ENCODE data around the gene DENND5B. TPM values are rescaled to one million over a fixed set of nuclear protein-coding genes. Genes with fewer than 3 reads are reported as not detected.

DENND5B gene
- total RNA-seq, 2 donors from 2014 or later, result 31.2 to 37.3 TPM

GRCh38 chr12:31368666-31369361, 222.1 kb downstream of the DENND5B start:
- DNase-seq (ENCODE audit: low spot score), result no peak
- Histone ChIP-seq H3K4me3 (no peak overlapping the region), H3K27me3 (no peaks in the 10 kb centered on the region), H3K4me1 (peaks cover 0 to 8% of the 10 kb centered on the region in 2 donors), H3K9me3 (no peaks in the 10 kb centered on the region), H3K36me3 (no peaks in the 10 kb centered on the region), H3K27ac (no peak overlapping the region)
- no peak for TF ChIP-seq CTCF (IDR thresholded peaks at IDR 0.05)

DNA sequence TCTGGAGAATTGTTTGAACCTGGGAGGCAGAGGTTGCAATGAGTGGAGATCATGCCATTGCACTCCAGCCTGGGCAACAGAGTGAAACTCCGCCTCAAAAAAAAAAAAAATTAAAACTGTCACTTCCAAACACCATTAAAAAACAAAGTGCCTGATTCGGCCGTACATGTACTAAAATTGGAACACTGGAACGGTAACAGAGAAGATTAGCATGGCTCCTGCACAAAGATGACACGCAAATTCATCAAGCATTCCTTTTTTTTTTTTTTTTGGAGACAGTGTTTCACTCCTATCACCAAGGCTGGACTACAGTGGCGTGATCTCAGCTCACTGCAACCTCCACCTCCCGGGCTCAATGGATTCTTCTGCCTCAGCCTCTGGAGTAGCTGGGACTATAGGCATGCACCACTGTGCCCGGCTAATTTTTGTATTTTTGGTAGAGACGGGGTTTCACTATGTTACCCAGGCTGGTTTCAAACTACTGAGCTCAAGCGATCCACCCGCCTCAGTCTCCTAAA, 224.8 kb downstream of the DENND5B start:
- Histone ChIP-seq H3K4me1 (peaks cover 0 to 8% of the 10 kb centered on the region in 2 donors), H3K36me3 (no peaks in the 10 kb centered on the region), H3K27ac (no peak overlapping the region), H3K27me3 (no peaks in the 10 kb centered on the region), H3K4me3 (no peak overlapping the region), H3K9me3 (no peaks in the 10 kb centered on the region)
- DNase-seq (ENCODE audit: low spot score), result no peak
- no peak for TF ChIP-seq CTCF (IDR thresholded peaks at IDR 0.05)

GRCh38 chr12:31363831-31364230, 227.1 kb downstream of the DENND5B start:
- Histone ChIP-seq H3K4me1 (no peaks in the 10 kb centered on the region), H3K9me3 (no peaks in the 10 kb centered on the region), H3K27ac (no peak overlapping the region), H3K36me3 (no peaks in the 10 kb centered on the region), H3K27me3 (no peaks in the 10 kb centered on the region), H3K4me3 (no peak overlapping the region)
- TF ChIP-seq CTCF (IDR thresholded peaks at IDR 0.05), result no peak
- DNase-seq (ENCODE audit: low spot score), result no peak

DNA sequence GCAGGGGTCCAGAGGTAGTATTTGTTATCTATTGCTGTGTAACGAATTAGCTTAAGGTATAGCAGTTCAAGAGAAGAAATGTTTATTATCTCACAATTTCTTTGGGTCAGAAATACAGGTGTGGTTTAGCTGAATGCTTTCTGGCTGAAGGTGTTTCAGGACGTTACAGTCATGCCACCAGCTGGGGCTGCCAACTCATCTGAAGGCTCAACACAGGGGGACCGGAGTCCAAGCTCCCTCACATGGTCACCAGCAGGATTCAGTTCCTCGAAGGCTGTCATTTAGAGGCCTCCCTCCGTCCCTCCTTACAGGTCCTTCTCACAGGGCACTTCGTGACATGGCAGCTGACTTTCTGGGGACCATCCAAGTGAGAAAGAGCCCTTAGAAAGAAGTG, 227.5 kb downstream of the DENND5B start:
- Histone ChIP-seq H3K4me1 (no peaks in the 10 kb centered on the region), H3K4me3 (no peak overlapping the region), H3K27ac (no peak overlapping the region), H3K27me3 (no peaks in the 10 kb centered on the region), H3K9me3 (no peaks in the 10 kb centered on the region), H3K36me3 (no peaks in the 10 kb centered on the region)
- no peak for TF ChIP-seq CTCF (IDR thresholded peaks at IDR 0.05)
- DNase-seq (ENCODE audit: low spot score), result no peak

DNA sequence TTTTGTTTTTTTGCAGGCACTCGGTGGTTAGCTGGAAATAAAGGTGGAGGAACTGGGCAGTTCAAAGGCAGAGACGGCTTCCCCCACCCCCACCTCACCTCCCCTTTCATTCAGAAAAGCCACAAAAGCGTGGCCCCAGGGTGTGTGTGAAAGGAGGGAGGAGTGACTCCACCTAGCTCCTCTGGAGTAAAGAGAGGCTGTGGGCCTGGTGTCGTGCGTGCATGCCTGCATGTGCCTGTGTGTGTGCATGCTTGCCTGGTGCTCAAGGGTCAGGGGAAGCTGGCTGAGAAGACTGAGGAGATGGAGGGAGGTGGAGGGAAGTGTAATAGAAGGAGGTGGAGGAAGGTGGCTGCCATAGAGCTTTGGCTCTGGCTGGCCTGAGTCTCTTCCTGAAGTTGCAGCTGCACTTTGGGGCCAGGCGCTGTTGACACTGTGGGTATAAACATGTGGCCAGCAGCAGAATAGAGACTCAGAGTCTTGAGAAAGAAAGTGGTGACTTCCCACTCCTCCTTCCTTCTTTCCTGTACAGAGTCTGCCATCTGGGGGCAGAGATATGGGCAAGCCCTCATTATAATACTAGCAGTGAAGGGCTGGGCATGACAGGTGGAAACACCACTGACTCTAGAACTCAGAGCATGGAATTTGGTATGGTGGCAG, 228.0 kb downstream of the DENND5B start:
- Histone ChIP-seq H3K9me3 (no peaks in the 10 kb centered on the region), H3K27ac (no peak overlapping the region), H3K36me3 (no peaks in the 10 kb centered on the region), H3K27me3 (no peaks in the 10 kb centered on the region), H3K4me3 (no peak overlapping the region), H3K4me1 (no peaks in the 10 kb centered on the region)
- DNase-seq (ENCODE audit: low spot score), result no peak
- TF ChIP-seq CTCF (IDR thresholded peaks at IDR 0.05), result no peak
